ENCODE data around the gene PLCD1.

- TF ChIP-seq CTCF (conservative IDR thresholded peaks at IDR 0.05) (no peak), EZH2 (IDR thresholded peaks at IDR 0.05; ENCODE audit: low read depth) (no peak)
Measured at GRCh38 chr3:37982331-37982730, 47.1 kb downstream of the PLCD1 start.
